Keratinocyte (primary cell): ENCODE data around the gene ARMS2. TPM values are rescaled to one million over a fixed set of nuclear protein-coding genes. Genes with fewer than 3 reads are reported as not detected.

Experiments
- DNase-seq: peaks from one replicate; pipeline ENCODE4 v3.0.0-alpha.2; 2011; ENCODE audit warnings: low read depth, missing footprints, low spot score
- FAIRE-seq: peaks from 2 replicates; lab custom pipeline; 2011; peaks lifted over from hg19 to GRCh38; lab: Jason Lieb, UNC
- H2AFZ ChIP-seq: 2 replicates; pipeline ENCODE4 v1.6.0; 2012; ENCODE audit warnings: low read length, control low read depth, inconsistent platforms; ENCODE audit not compliant: control insufficient read depth
- H3K27ac ChIP-seq: 2 replicates; pipeline ENCODE4 v1.5.1; 2011; ENCODE audit warnings: low read length; ENCODE audit not compliant: control insufficient read depth, insufficient read depth
- H3K27me3 ChIP-seq: 3 replicates; pipeline ENCODE4 v1.6.0; 2011; ENCODE audit warnings: low read length; ENCODE audit not compliant: control insufficient read depth, insufficient read depth; ENCODE audit errors: extremely low read depth
- H3K36me3 ChIP-seq, 2 experiments: 2 replicates in 1 of 2; 3 replicates in 1 of 2; pipeline ENCODE4 v1.5.1; 2011; ENCODE audit warnings: low read length in 2 of 2, mild to moderate bottlenecking in 1 of 2; ENCODE audit not compliant: control insufficient read depth in 2 of 2, insufficient read depth in 2 of 2; ENCODE audit errors: extremely low read depth in 1 of 2
- H3K4me1 ChIP-seq: 3 replicates; pipeline ENCODE4 v1.5.1; 2011; ENCODE audit warnings: low read length; ENCODE audit not compliant: control insufficient read depth, insufficient read depth; ENCODE audit errors: extremely low read depth
- H3K4me2 ChIP-seq: 3 replicates; pipeline ENCODE4 v1.6.0; 2011; ENCODE audit warnings: low read depth, low read length; ENCODE audit not compliant: control insufficient read depth, insufficient read depth; ENCODE audit errors: extremely low read depth
- H3K4me3 ChIP-seq, 3 experiments: fragments of 200-600 bp in 1 of 3; sonication (generic) in 1 of 3; 2 replicates in 2 of 3; 3 replicates in 1 of 3; pipeline ENCODE4 v1.5.1; 2011 to 2016; ENCODE audit warnings: low read length in 3 of 3, mild to moderate bottlenecking in 3 of 3, control low read depth in 2 of 3, inconsistent platforms in 1 of 3, low read depth in 1 of 3, mixed read lengths in 1 of 3, mixed run types in 1 of 3, moderate library complexity in 1 of 3; ENCODE audit not compliant: control insufficient read depth in 2 of 3, insufficient read depth in 2 of 3; ENCODE audit errors: extremely low read depth in 1 of 3
- H3K79me2 ChIP-seq: 2 replicates; pipeline ENCODE4 v1.6.0; 2012; ENCODE audit warnings: low read length; ENCODE audit not compliant: control insufficient read depth, insufficient read depth
- H3K9ac ChIP-seq: 3 replicates; pipeline ENCODE4 v1.6.0; 2011; ENCODE audit warnings: low read length; ENCODE audit not compliant: control insufficient read depth, insufficient read depth; ENCODE audit errors: extremely low read depth
- H3K9me1 ChIP-seq: 3 replicates; pipeline ENCODE4 v1.6.0; 2011; ENCODE audit warnings: low read length; ENCODE audit not compliant: control insufficient read depth, insufficient read depth; ENCODE audit errors: extremely low read depth
- H3K9me3 ChIP-seq: 2 replicates; pipeline ENCODE4 v1.5.1; 2012; ENCODE audit warnings: low read depth, low read length; ENCODE audit not compliant: control insufficient read depth
- H4K20me1 ChIP-seq: 3 replicates; pipeline ENCODE4 v1.6.0; 2011; ENCODE audit warnings: low read length; ENCODE audit not compliant: control insufficient read depth, insufficient read depth; ENCODE audit errors: extremely low read depth
- EZH2 ChIP-seq: IDR thresholded peaks from one replicate; pipeline ENCODE4 v1.6.1; 2012; ENCODE audit warnings: inconsistent platforms, mild to moderate bottlenecking, low read length, moderate library complexity
- dilution Hi-C: fragments of 300-500 bp; cut with MboI; formaldehyde crosslinking; loops from one replicate; pipeline ENCODE4 v1.7.0; 2020; ENCODE audit warnings: low sequenced_read_pairs; ENCODE audit not compliant: extremely low pct_ligation_motif_present
- polyA plus RNA-seq, 5 experiments: library from polyadenylated mRNA; depleted of rRNA in 3 of 5; stranded (reverse) in 3 of 5; stranded (forward) in 1 of 5; unstranded in 1 of 5; fragments of >200 nt; gene quantifications; 1 replicate in 1 of 5; 2 replicates in 3 of 5; 3 replicates in 1 of 5; pipeline versions ENCODE4 v1.2.1 to v1.2.3, GENCODE V29; 2011 to 2012; ENCODE audit warnings: missing spikeins in 2 of 5, low read depth in 1 of 5, low replicate concordance in 1 of 5
- TF ChIP-seq, protein P1 (sequence below), 3 experiments: IDR thresholded peaks in 1 of 3; conservative IDR thresholded peaks in 1 of 3; optimal IDR thresholded peaks in 1 of 3; 2 replicates in 2 of 3; 3 replicates in 1 of 3; pipeline versions ENCODE3 to v1.5.1; 2011; ENCODE audit warnings: low read length in 3 of 3, mild to moderate bottlenecking in 3 of 3, moderate library complexity in 2 of 3, control low read depth in 1 of 3, inconsistent platforms in 1 of 3; ENCODE audit not compliant: insufficient read depth in 2 of 3; ENCODE audit errors: extremely low read depth in 1 of 3

ARMS2 gene
- polyA plus RNA-seq, 1 donor (not counting 4 experiments of a cell fraction or from before 2014, with no cell fraction given) = 0.08 TPM

- Histone ChIP-seq H3K4me1 (peaks cover 40% of the 10 kb centered on the region), H3K9ac (no peak overlapping the region), H3K36me3 (peaks cover 4 to 14% of the 10 kb centered on the region in 2 experiments), H3K27me3 (no peaks in the 10 kb centered on the region), H3K4me2 (no peak overlapping the region), H2AFZ (no peak overlapping the region), H3K79me2 (no peaks in the 10 kb centered on the region), H4K20me1 (no peaks in the 10 kb centered on the region), H3K9me1 (no peaks in the 10 kb centered on the region), H3K27ac (peak overlapping the region; percentile 97), H3K4me3 (no peak overlapping the region), H3K9me3 (no peaks in the 10 kb centered on the region)
- no peak for TF ChIP-seq EZH2
- TF ChIP-seq, protein P1, sequence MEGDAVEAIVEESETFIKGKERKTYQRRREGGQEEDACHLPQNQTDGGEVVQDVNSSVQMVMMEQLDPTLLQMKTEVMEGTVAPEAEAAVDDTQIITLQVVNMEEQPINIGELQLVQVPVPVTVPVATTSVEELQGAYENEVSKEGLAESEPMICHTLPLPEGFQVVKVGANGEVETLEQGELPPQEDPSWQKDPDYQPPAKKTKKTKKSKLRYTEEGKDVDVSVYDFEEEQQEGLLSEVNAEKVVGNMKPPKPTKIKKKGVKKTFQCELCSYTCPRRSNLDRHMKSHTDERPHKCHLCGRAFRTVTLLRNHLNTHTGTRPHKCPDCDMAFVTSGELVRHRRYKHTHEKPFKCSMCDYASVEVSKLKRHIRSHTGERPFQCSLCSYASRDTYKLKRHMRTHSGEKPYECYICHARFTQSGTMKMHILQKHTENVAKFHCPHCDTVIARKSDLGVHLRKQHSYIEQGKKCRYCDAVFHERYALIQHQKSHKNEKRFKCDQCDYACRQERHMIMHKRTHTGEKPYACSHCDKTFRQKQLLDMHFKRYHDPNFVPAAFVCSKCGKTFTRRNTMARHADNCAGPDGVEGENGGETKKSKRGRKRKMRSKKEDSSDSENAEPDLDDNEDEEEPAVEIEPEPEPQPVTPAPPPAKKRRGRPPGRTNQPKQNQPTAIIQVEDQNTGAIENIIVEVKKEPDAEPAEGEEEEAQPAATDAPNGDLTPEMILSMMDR (optimal IDR thresholded peaks at IDR 0.05 in 1 of 3, IDR thresholded peaks at IDR 0.05 in 1 of 3, conservative IDR thresholded peaks at IDR 0.05 in 1 of 3; ENCODE audit: extremely low read depth in 1 of 3, insufficient read depth in 2 of 3, low read length in 3 of 3) = no peak
- DNase-seq (no peak), FAIRE-seq (peak; percentile 34)
- dilution Hi-C loops = no loop called here
These were observed 32.7 kb upstream of the ARMS2 start for GRCh38 chr10:122421742-122422141.

DNA sequence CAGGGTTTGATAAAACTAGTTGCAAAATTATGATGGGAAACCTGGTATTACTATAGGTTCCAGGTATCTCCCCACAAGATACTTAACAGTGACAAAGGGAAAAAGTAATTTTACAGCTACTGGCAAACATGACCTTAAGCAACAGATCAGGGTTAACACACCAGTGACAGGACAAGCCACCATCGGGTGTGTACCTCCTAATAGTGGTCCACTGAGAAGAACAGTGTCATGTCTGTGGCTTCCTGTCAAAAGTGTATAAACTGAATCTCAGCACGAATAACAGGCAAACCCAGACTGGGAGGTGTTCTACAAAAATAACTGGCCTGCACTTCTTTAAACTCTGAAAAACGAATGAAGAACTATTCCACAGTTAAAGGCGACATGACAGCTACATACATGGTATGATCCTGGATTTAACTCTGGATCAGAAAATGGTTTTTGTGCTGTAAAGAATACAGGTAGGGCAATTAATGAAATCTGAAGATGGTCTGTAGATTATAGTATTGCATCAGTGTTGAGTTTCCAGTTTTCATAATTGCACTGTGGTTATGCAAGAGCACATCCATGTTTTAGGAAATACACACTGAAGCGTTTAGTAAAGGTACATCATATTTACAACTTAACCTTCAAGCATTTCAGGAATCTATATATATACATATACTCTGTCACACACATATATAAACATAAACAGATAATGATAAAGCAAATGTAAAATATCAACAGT lies 32.0 kb upstream of the ARMS2 start:
- H3K9ac ChIP-seq = no peak overlapping the region
- H3K79me2 ChIP-seq = no peaks in the 10 kb centered on the region
- H3K4me1 ChIP-seq = peaks cover 40% of the 10 kb centered on the region
- TF ChIP-seq, protein P1 (optimal IDR thresholded peaks at IDR 0.05 in 1 of 3, IDR thresholded peaks at IDR 0.05 in 1 of 3, conservative IDR thresholded peaks at IDR 0.05 in 1 of 3; ENCODE audit: extremely low read depth in 1 of 3, insufficient read depth in 2 of 3, low read length in 3 of 3) = no peak
- no peak for TF ChIP-seq EZH2
- peak overlapping the region; percentile 97 for H3K27ac ChIP-seq
- dilution Hi-C loops = no loop called here
- H3K4me3 ChIP-seq = no peak overlapping the region
- H3K27me3 ChIP-seq = no peaks in the 10 kb centered on the region
- H3K9me1 ChIP-seq = no peaks in the 10 kb centered on the region
- H4K20me1 ChIP-seq = no peaks in the 10 kb centered on the region
- no peaks in the 10 kb centered on the region for H3K9me3 ChIP-seq
- peak; percentile 52 for FAIRE-seq
- H3K36me3 ChIP-seq = peaks cover 6 to 14% of the 10 kb centered on the region in 2 experiments
- DNase-seq = no peak
- no peak overlapping the region for H2AFZ ChIP-seq
- H3K4me2 ChIP-seq = no peak overlapping the region
